OCI-M1 (cell line): ENCODE data around the gene POMP.

Experiments
- DNase-seq: peaks from one replicate; lab custom pipeline; 2025; lab: John Stamatoyannopoulos, UW

POMP gene

GRCh38 chr13:28658796-28659620, at the start of gene POMP:
POMP (plus strand) TSS chr13:28659130; CDS start chr13:28659185, 55 bp downstream.
- peak; percentile 87 for DNase-seq

- DNase-seq, result no peak
These were observed 49.5 kb upstream of the POMP start for GRCh38 chr13:28609381-28609780.

GRCh38 chr13:28609926-28610325, 49.0 kb upstream of the POMP start:
- no peak for DNase-seq

- DNase-seq, result no peak
These were observed 47.9 kb upstream of the POMP start for GRCh38 chr13:28610996-28611395.

- peak; percentile 53 for DNase-seq
These were observed 47.2 kb upstream of the POMP start for GRCh38 chr13:28611654-28612131.

GRCh38 chr13:28613562-28613961, 45.4 kb upstream of the POMP start:
- no peak for DNase-seq

- DNase-seq, result no peak
These were observed 42.9 kb upstream of the POMP start for GRCh38 chr13:28615916-28616446.

GRCh38 chr13:28618230-28618994, 40.5 kb upstream of the POMP start:
- no peak for DNase-seq

GRCh38 chr13:28620011-28620830, 38.7 kb upstream of the POMP start:
- DNase-seq, result no peak

- no peak for DNase-seq
These were observed 37.5 kb upstream of the POMP start for GRCh38 chr13:28621449-28621848.

GRCh38 chr13:28622286-28622685, 36.6 kb upstream of the POMP start:
- no peak for DNase-seq

GRCh38 chr13:28623782-28624706, 34.9 kb upstream of the POMP start:
- DNase-seq, result no peak

- DNase-seq, result no peak
These were observed 34.1 kb upstream of the POMP start for GRCh38 chr13:28624707-28625432.

- no peak for DNase-seq
These were observed 32.7 kb upstream of the POMP start for GRCh38 chr13:28626266-28626665.

GRCh38 chr13:28628241-28628640, 30.7 kb upstream of the POMP start:
- DNase-seq, result no peak

GRCh38 chr13:28630869-28631268, 28.1 kb upstream of the POMP start:
- no peak for DNase-seq

GRCh38 chr13:28631801-28632200, 27.1 kb upstream of the POMP start:
- DNase-seq, result no peak

GRCh38 chr13:28636069-28636468, 22.9 kb upstream of the POMP start:
- no peak for DNase-seq

GRCh38 chr13:28636677-28637317, 22.1 kb upstream of the POMP start:
- DNase-seq, result peak; percentile 80
